NCI-H1092 (cell line): ENCODE measurements around the gene TTC28.

Source experiments
- DNase-seq: peaks from one replicate; lab custom pipeline; 2025; lab: John Stamatoyannopoulos, UW

TTC28 gene

DNA sequence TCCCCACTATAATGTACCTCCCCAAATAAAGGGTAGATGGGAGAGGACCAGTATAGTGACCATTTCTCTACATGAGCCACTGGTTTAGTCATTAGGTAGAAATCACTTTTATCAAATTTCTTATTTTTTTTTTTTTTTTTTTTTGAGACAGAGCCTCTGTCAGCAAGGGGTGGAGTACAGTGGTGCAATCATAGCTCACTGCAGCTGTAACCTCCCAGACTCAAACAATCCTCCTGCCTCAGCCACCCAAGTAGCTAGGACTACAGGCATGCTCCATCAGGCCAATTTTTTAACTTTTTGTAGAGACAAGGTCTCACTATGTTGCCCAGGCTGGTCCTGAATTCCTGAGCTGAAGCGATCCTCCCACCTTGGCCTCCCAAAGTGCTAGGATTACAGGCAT is 322.4 kb downstream of the TTC28 start:
- DNase-seq, result no peak

DNA sequence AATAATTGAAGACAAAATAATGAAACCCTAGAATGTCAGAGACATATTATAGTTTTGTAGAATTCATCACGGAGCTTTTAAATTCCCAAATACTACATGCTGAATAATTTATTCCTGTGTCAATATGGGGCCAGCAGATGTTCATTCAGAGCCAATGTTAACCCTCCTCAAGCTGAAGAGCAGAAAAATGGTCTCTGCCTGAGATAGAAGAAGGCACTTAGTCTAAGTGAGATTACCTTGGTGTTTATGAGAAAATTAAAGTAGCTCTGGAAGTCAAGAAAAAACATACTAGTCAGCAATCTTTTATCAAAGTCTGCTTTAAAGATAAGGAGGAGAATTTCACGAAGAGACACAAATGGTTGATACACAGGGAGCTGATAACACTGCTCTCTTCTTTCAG is 328.2 kb downstream of the TTC28 start:
- DNase-seq, result peak; percentile 43

DNA sequence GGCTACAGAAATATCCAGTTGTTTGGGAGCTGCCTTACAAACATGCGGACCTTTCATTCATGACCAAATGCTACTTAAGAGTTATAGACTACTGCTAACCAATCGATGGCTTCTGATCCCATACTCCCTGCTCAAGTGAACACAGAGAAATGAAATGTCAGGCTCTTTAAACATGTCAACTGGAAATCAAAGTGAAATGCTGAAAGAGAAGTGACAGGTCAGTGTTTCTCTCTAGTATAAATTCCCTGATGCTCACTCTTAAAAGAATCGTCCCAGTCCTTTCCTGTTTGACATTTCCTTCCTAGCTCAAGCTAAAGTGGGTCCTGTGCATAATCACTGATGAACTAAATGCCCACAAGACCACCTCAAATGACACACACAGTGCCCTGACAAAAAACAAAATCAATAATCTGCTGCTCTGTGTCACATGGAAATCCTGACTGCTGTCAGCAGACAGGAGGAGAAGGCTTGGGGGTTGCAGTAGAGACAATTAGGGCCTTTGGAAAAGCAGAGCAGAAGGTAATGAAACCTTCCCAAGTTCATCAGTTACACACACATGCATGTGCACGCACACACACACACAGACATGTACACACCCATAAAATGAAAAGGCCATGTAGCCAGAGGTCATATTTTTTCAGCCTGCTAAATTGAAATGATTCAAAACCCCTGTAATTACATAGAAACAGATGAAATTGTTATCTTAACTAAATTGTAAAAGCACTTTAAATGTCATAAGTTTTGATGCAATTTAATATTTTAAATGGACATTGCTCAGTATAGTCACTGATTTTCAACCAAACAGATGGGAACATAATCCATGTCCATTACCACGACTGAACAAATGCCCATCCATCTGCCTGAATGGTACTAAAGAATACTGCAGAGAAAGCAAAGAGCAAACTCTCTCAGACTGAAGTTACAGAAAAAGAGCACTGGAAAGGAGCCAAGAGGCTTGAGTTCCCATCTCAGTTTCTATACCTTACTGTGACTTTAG is 330.7 kb downstream of the TTC28 start:
- DNase-seq, result no peak

DNA sequence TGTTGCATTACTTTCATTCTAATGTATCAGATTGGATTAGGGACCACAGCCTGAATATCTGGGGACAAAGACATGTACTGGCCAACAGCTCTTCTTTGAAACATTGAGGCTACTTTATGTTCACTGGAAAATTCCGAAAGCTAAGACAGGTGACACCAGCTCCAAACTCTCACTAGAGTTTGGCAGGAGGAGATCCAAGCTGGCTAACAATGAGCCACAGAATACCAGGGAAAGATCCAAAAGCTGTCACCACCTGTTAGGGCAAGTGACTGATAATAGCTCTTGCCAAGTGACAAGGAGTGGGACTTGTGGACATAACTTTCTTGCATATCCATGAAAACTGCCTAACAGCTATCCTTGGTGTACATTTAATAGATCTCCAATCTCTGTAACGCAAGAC is 333.3 kb downstream of the TTC28 start:
- DNase-seq, result no peak

DNA sequence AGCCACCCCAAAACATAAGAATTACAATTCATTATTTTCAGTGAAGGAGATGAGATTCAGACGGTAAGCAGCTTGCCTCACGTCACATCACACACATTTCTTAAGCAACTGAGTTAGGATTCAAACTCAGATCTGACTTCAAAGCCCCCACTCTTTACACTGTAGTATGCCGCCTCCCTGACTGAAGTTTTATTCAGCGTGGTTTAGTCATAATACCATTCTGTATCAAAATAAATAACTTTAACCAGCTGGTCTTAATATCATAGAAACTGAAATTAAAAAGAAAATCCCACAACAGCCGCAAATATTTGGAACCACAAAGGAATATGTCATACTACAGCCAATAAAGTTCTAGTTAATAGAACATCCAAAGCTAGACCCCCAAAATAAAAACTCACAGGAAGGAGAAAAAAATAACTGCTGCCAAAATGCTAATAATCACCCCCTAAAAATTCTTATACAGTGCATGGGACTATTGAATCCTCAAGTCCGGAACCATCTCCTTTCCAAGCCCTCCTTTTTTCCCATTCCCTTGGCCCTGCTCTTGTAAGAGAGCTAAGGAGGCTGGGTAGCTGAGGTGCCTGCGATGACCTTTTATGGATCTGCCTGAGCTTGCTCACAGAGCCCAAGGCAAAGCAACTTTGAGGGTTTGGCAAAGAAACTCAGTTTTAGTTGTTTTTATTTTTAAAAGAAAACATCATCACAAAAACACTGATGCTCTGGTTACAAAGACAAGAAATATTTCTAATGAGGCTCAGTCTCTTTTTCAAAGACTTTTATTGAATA is 334.5 kb downstream of the TTC28 start:
- DNase-seq, result no peak

DNA sequence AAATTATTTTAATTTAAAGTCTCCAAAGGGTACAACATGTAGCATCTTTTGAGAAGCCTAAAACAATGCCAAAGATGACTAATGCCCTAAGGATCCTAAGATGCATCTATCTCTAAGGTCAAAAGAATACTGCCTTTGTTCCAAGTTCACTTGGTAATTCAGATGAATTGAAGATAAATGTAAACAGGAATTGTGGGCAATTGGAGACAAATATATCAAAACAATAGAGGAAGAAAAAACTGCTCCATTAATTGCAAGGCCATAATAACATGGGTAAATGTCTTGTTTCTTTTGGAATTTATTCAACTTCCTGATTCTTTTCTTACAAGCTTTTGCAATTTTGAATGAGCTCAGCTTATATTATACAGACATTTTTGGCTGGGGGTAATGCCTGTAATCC is 338.6 kb downstream of the TTC28 start:
- DNase-seq, result no peak

DNA sequence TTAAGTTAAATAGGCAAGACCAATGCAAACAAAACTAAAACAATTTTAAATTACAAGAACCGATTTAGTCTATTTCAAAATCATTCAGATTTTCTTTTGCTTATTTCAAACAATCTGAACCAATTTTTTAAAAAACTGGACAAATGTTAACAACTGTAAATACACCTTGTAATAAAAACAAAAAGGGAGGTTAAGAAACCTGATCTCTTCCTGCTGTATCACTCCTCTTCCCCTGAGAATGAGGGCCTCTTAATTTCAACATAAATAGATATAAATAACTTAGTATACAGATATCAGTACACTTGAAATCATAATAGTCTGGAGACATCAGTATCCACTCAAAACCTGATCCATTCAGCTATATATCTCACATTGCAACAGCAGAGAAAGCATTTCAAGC is 346.6 kb downstream of the TTC28 start:
- DNase-seq, result peak; percentile 44

DNA sequence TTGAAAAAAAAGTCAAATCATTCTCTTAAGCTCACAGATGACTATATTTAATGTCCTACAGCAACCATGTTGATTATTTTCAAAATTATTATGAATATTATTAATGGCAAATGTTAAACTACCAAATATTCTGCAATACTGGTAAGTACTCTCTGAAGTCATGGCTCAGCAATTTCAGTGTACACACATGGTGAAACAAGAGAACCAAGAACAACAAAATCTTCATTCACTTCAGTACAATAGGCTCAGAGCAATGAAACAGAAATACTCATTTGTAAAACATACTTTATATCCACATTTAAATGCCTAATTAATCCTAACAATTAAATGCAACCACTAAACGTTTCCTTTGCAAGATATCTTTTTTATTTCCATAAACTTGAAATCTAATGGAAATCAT is 347.2 kb downstream of the TTC28 start:
- DNase-seq, result no peak

DNA sequence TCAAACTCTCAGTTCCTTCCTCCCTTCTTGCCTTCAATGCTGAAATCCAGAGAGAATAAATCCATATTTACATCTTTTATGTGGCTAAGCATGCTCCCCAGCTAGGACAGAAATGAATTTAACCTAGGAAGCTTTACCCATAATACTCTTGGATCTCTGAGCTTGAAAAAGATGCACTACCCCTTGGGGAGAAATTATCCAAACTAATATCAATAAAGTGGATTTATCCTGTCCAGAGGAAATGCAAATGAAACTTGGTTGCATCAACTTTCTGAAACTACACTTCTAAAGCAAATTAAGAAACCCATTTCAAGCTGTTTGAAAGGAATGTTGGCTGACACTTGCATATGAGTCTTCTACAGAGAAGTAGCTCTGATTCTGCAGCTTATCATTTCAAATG is 347.9 kb downstream of the TTC28 start:
- DNase-seq, result no peak

DNA sequence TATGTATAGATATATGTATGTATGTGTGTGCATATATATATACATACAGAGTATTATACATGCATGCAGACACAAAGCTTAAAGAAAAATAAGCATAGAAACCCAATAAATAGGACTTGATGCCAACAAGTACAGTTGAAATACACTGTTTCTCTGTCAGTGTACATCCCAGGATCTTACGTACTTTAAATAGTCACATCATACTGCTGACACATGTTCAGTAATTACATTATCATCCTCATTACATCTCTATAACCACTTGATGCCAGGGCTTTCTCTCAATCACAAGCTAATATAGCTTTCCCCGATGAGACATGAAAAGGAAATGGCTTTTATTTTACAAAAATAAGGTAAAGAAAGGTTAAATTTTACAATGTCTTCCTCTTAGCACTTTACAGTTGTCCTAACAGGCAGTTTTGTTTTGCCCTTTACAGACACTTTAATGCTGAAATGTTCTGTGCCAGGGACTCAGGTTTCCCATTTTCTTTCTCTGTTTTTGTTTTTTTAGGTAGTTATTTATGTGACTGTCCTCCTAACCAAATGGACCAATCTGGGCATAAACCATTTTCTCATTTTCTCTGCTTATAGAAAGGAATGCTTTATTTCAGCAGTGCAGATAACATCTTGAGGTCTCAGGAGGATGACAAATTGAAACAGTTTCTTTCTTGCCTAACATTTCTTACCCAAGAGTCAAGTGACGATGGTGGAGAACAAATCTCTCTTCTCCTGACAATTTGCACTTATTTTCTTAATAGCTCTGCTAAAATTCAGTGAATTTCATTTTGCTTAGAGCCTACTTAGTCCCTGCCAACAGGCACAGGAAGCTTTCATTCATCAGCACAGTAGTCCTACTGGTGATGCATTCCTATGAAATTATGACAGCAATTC is 350.2 kb downstream of the TTC28 start:
- DNase-seq, result no peak

DNA sequence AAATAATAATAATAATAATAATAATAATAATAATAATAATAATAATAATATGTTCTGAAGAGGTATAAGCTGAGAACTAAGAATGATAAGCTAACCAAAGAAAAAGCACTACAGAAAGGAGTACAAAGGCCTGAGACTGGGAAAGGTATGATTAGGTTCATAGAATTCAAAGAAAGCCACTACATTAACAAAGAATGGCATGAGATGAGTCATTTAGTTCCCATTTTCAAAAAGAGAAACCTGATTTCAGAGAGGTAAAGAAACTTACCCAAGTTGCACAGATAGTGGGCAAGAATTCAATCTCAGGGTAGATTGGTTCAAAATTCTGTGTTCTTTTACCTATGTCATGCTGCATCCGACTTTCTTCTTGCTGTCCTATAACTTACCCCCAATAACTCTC is 350.9 kb downstream of the TTC28 start:
- DNase-seq, result no peak

DNA sequence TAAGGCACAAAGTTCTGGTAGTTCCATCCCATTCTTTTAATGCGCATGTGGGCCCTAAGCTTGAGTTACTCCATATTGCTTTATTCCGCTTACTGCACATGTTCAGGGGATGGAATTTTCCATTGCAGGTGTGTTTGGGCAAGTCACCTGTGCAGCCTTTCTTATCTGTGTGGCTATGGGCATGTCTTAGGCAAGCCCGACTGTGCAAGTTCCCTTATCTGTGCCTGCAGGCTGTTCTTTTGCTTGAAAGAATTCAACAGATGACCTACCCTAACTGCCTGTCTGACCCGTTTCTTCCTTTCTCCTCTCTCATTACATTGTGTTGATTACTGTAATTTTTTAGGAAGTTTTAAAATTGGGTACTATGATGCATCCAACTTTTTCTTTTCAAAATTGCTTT is 363.6 kb downstream of the TTC28 start:
- no peak for DNase-seq

DNA sequence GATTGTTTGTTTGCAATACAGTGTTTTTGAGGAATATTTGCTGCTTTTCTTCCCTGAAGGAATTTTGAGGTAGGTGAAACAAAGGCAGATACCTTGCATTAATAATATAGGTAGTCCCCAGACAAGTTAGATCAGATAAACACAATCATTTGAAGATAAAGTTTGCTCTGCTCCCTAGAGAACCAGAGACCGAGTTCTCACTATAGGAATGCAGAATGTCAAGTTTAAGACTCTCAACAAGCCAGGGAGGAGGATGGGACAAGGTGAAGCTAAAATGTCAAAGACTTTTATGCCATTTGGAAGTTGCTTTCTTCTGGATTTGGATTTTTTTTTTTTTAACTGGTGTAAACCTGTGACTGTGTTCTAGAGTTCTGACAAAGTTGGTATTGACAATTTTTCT is 364.7 kb downstream of the TTC28 start:
- no peak for DNase-seq

DNA sequence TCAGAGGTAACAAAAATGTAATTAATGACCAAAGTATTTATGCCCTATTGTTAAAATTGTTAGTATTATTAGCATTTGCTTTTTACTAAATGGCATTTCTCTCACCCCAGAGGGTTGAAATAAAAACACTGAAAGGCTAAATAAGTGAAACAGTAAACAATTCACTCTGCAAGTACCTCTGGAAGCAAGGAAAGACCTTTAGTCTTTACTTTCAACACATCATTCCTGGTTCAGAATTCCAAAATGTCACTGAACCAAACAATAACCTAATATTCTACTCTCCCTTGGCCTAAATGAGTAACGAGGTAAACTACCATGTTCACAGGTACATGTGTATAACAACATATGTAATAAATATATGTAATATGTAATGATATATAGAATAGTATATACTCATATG is 369.3 kb downstream of the TTC28 start:
- no peak for DNase-seq

DNA sequence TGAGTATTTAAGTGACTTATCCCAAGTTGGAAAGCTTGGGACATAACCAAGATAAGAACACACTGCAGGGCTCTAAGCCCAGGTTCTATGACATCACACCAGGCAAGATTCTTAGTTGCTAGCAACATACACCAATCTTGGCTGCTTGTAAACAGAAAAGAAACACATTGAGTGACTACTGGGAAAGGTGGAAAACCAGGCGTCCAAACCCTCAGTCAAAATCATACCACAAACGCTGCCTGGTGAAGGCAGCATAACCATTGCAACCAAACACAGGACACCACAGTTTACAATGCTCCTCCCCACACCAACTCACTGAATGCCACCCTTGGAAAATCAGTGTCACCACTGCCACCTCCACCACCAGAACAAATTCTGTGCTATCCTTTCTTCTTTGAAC is 379.9 kb downstream of the TTC28 start:
- no peak for DNase-seq

DNA sequence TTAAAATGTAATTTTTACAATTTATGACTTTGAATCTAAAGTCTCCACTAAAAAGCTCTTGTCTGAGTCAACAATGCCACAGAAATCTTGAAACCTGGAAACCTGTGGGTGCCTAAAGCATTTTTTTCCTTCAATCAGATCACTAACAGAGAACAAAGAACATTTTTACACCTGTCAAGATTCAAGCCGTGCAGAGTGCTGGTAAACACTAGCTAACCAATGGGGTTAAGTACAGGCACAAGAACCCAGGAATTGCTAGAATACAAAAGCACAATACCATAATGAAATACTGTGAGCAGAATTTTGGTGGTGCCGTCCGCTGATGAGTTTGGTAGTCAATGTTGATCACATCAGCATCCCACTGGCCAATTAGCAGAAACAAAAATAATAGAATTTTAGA is 380.3 kb downstream of the TTC28 start:
- no peak for DNase-seq

DNA sequence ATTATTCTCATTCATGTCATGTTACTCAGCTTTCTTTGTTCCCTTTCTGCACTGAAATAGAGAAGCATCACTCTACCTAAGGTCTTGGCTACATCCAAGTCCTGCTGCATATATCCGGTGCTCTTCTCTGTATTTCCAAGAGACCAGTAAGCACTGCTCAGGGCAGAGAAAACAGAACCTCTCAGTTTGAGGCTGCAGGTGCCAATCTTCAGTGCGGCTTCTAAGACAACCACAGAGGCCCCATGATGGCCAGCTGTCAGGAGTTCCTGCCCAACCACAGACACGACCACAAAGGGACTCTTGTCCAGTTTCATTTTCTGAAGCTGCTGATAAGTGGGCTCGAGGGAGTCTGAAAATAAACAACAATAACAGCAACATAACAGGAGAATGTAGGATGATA is 382.1 kb downstream of the TTC28 start:
- no peak for DNase-seq

DNA sequence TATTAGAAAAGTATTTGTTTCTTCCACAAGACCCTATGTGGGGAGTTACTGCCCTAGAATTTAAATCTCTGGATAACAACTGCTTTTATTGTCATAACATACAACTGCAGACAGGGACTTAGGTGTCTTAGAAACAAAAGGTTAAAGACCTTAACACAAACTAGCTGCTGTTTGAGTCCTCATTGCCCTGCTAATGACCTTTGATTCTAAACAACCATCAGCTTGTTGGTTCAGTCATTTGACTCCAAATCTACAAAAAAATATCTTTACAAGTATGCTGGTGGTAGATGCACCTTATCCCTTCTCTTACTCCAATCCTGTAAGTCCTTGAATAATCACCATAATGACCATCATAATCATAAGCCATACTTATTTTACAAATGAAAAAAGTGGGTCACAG is 383.2 kb downstream of the TTC28 start:
- no peak for DNase-seq

DNA sequence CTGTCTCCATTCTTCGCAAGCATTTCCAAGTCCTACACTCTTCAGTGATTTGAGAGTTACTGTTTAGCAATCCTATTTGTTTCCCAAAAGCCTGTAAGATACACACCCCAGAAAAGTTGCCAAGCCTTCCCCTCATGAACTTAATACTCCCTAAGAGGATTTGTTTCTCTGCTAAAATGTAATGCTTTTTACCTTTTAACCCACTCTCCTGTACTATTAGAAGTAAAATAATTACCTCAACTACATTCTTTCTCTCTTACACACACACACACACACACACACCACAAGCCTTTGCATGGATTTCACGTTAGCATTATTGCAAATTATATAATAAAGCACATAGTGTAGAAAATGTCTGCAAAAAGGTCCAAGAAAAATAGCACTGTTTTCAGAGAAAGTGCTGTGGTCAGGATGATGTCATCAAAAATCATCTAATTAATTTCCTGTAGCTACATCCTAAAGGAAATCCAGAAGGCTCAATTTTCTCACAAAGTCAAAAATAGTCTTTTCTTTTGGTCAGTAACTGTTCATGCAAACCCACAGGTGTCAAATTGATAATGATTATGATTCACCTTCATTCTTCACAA is 396.5 kb downstream of the TTC28 start:
- no peak for DNase-seq

DNA sequence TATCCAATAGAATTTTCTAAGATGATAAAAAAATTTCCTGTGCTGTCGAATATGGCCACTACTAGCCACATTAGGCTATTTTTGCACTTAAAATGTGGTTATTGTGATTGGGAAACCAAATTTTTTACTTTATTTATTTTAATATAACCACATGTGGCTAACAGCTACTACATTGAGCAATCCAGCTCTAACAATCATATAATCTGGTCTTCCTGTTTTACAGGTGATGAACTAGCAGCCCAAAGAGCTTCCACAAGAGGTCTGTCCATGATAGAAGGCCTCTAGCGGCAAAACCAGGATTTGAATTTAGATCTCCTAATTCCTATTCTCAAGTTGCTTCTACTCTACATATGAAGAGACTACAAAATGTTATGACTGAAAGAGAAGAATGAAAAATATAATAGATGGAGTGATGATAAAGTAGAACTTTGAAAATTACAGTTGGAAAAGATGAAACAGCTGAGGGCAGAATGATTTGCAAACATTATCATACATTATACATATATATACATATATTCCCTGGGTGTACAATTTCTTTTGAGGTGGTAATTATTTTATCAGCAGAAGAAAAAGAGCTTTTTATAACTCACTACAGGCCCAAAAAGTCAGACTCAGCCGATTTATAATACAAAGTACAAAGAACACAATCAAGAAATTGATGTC is 397.1 kb downstream of the TTC28 start:
- no peak for DNase-seq

DNA sequence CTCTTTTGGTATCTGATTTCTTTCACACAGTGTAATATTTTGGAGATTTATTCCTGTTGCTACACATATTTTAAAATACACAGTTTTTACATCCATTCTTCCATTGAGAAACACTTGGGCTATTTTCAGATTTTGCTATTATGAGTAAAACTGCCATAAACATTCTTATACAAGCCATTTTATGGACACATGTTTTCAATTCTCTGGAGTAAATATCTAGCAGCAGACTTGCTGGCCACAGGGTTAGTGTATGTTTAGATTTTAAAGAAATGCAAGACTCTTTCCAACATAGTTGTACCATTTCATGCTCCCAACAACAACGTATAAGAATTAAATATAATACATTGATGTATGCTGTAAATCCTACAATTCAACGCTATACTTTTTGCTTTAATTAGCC is 399.8 kb downstream of the TTC28 start:
- no peak for DNase-seq
